ENCODE data around the gene FAM13A.
A peak's percentile ranks its signal among the peaks of the same experiment; 100 is the strongest.

Gene FAM13A

DNA sequence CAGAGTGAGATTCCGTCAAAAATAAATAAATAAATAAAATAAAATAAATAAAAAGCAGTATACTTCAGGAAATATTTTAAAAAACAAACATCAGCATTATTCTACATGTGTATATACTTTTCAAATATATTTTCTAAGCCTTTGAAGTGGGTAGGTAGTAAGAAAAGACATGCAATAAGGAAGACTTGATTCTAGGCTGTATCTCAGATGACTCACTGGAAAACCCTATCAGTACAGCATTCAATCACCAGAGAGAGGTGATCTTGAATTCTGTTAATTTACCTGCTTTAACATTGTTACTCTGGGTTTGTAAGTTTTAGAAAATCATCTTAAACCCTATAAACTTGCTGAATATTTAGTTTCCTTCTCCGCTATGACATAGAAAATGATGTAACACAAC is 252.8 kb downstream of the FAM13A start:
- no peak for DNase-seq

DNA sequence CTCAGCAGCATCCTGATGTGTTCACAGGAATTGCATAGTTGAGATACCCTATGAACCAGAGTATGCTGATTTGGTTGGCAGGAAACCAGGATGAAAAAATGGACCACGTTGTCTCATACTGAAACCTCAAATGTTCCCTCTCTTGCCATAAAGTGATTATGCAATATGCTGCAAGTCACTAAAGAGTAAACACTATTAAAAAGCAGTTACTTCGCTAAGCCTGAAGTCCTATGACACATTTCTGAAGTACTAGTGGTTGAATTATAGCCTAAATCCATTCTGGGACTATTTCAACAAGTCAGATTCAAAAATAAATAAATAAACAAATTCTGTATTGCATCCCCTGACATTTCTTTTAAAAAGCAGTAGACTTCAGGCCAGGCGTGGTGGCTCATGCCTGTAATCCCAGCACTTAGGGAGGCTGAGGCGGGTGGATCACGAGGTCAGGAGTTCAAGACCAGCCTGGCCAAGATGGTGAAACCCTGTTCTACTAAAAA is 253.3 kb downstream of the FAM13A start:
- no peak for DNase-seq

GRCh38 chr4:88802585-88803286 is 254.2 kb downstream of the FAM13A start:
- DNase-seq: no peak

- DNase-seq: peak; percentile 40
Observed at GRCh38 chr4:88802138-88802537, 254.8 kb downstream of the FAM13A start.

GRCh38 chr4:88799900-88800299 is 257.1 kb downstream of the FAM13A start:
- DNase-seq: no peak

DNA sequence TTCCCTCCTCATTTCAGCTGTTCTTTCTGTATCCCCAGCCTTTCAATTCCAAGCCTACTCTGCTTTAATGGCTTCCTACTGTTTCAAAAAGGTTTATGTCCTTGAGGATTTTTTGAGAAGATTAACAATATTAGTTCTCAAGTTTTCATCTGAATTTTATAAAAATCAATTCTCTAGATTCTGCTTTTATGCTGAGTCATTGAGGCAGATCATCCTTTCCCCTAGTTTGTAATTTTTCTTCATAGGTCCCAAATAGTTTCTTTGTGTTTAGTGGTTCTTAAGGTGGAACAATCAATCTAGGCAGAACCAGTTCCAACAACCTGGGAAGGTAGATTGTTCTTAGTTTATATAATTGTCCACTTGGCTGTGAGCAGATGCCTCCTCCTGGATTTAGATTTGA is 259.3 kb downstream of the FAM13A start:
- no peak for DNase-seq

DNA sequence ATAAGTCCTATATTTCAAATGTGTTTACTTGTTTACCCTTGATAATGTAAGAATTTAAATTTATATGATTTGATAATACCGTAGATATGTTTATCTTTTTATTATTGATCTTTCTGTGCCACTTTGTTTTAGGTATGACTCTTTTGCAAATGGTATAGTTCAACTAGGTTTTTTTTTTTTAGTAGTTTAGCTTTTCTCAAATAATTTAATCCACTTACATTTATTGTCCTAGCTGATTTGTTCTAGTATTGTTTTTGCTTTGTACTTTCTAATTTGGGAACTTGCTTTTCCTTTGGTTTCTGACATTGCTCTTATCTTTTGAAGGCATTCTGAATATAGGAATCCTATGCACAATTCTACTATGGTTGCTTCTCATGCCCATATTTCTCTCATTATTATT is 260.4 kb downstream of the FAM13A start:
- no peak for DNase-seq

DNA sequence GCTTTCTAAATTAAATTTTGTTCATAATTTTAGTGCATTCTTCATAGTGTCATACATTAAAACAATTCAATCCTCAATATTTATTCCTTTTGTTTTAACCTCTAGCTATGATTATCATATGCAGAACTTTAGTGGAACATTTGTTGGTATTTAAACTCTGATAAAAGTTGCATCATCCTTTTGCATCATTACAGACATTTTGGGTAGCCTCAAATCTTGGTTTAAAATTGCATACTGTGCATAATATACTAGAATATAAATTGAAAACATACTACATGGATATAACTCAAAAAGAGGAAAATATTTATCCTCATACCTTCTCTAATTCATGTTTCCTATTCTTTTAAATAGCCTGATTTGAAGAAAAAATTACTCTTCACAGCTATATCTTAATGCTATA is 262.0 kb downstream of the FAM13A start:
- no peak for DNase-seq

- DNase-seq: no peak
Observed at GRCh38 chr4:88794087-88794690, 262.8 kb downstream of the FAM13A start.

DNA sequence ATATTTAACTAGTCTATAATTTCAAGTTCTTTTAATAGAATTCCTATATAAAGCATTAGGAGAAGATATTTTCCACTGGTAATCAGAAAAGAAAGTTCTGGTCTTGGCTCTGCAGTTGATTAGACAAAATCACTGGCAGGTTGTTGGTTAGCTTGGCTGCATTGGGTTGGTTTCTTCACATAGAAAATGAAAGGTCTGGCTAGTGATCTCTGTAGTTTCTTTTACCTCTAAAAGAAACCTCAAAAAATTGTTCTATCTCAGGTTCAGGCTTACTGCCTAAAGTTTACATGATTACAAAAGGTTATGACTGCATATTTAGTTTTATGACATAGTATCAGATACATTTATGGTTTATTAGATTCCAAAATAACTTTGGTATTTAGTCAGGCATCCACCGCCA is 263.5 kb downstream of the FAM13A start:
- DNase-seq: no peak

DNA sequence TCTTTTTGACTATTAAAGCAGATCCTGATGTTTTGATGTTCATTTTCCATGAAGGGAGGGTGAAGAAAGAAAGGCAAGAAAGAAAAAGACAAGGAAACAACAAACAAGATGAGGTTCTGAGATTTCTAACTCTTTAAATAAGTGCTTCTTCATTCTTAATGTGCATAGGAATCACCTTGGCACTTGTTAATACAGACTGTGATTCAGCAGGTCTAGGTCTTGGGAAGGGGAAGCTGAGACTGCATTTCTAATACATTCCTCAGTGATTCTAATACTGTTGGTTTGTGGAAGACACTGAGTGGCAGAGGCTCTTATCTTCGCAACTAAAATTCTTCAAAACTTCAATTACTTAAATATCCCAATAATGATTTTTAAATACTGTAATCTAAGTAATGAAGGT is 264.2 kb downstream of the FAM13A start:
- DNase-seq: no peak

GRCh38 chr4:88792268-88792781 is 264.7 kb downstream of the FAM13A start:
- no peak for DNase-seq

DNA sequence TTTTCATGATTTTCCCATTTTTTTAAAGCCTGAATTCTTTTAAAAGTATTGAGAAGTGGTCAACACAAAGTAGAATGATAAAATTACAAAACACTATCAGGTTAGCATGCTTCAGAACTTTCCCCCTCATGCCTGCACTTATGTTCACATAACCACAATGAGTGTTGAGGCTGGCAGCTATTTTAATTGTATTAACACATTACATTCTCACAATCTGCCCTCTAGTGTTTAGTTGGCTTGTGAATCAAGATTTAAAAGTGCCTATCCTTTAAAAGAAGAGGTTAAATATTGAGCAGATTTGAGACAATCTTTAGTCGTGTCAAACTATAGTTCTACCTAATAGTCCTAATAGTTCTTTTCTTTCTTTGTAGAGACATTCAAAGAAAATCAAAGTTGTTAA is 265.7 kb downstream of the FAM13A start:
- no peak for DNase-seq

DNA sequence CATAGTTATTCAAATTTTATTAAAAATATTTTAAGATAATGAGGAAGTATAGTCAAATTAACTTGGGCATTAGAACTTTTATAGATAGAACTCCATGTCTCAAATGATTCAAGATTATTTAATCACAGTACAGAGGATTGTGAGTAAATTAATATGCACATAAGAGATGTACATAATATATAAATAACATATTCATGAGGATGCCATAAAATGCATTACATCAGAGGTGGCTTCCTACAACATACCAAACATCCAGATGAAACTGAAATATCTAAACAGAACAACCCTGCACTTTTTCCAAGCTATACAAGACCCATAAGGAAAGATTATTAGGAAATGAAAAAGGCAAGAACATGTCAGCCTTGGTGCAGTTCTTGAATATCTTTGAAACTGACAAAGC is 268.1 kb downstream of the FAM13A start:
- DNase-seq: no peak

GRCh38 chr4:88788424-88788823 is 268.6 kb downstream of the FAM13A start:
- no peak for DNase-seq

- DNase-seq: no peak
Observed at GRCh38 chr4:88786011-88786410, 271.0 kb downstream of the FAM13A start.

DNA sequence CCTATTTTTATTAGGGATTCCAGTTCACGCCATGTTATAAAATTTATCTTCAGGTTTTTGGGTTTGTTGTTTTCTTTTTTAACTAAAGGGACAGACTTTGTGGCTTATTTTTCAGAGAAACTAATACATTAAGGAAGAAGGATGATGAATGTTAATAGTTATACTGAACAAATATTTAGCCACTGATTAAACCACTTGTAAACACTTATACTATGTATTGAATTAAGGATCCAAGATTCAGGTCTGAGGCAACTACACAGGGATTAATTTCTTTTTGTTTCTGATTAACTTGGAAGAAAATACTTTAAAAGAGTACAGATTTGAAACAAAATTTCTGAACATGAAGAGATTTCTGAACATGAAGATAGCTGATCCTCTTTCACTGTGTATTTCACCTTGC is 276.6 kb downstream of the FAM13A start:
- no peak for DNase-seq

GRCh38 chr4:88779431-88779830 is 277.6 kb downstream of the FAM13A start:
- no peak for DNase-seq

DNA sequence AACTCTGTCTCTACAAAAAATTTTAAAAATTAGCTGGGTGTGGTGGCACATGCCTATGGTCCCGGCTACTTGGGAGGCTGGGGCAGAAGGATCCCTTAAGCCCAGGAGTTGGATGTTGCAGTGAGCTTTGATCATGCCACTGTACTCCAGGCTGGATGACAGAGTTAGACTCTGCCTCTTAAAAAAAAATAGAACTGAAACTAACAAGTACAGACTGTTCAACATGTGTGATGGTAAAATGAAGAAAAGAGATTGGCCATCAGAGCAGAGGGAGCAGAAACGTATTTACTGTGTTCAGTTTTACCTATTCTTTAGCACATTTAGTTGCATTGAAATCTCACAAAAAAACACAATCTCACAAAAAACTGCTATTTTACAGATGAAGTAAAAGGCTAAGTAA is 281.5 kb downstream of the FAM13A start:
- no peak for DNase-seq

- no peak for DNase-seq
Observed at GRCh38 chr4:88775026-88775425, 282.0 kb downstream of the FAM13A start.

GRCh38 chr4:88771883-88772450 is 285.0 kb downstream of the FAM13A start:
- DNase-seq: no peak

DNA sequence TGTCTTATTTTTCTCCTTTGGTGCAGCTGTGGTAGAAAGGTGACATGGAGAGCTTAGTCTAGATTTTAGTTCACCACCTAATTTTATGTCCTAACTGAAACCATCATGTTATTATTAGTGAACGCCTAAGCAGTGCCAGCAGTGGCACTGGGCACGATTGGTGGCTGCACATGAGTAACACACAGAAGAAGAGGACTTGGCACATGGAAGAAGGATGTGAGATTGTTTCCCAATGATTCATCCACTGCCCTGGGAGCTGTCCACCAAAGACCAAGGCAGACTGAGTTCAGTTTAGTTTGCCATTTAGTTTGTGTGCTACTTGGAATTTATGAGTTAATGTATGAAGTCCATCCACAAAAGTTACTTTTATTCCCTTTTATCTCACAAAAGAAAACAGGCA is 291.3 kb downstream of the FAM13A start:
- no peak for DNase-seq

DNA sequence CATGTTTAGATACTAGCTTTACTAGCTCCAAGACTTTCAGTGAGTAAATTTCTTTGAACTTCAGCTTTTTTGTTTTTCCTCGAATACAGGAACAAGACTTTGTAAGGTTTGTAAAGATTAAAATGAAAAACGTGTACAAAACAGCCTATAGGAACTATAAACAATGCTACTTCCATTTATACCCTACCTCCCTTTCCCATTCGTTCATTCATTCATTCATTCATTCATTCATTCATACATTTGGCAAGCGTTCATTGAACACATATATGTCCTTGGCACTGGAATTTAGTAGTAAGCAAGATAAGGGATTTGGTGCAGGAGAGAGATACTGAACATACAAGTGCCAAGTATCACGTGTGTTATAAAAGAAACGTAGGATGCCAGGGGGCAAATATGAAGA is 293.9 kb downstream of the FAM13A start:
- no peak for DNase-seq

- no peak for DNase-seq
Observed at GRCh38 chr4:88761861-88762523, 295.0 kb downstream of the FAM13A start.
